Endodermal cell (in vitro differentiated cells): ENCODE data around the gene ZBTB4. TPM values are rescaled to one million over a fixed set of nuclear protein-coding genes. Genes with fewer than 3 reads are reported as not detected.
A peak's percentile ranks its signal among the peaks of the same experiment; 100 is the strongest.

Experiments used
- DNase-seq: peaks from one replicate; pipeline ENCODE4 v3.0.0-alpha.2; 2017
- H3K27ac ChIP-seq: 2 replicates; pipeline ENCODE4 v1.5.1; 2013; ENCODE audit warnings: mild to moderate bottlenecking, low read depth, low read length, moderate library complexity
- H3K27me3 ChIP-seq: 2 replicates; pipeline ENCODE4 v1.6.1; 2013; ENCODE audit warnings: mild to moderate bottlenecking, low read length, moderate library complexity; ENCODE audit not compliant: insufficient read depth, control insufficient read depth, poor library complexity, severe bottlenecking
- H3K36me3 ChIP-seq: 2 replicates; pipeline ENCODE4 v1.7.0; 2013; ENCODE audit warnings: mild to moderate bottlenecking, low read length, moderate library complexity; ENCODE audit not compliant: control insufficient read depth, insufficient read depth
- H3K4me1 ChIP-seq: one replicate; pipeline ENCODE4 v1.7.0; 2013; ENCODE audit warnings: low read length; ENCODE audit not compliant: control insufficient read depth, insufficient read depth
- H3K4me3 ChIP-seq: 2 replicates; pipeline ENCODE4 v1.5.1; 2013; ENCODE audit warnings: mild to moderate bottlenecking, low read length, moderate library complexity
- H3K9ac ChIP-seq: 2 replicates; pipeline ENCODE4 v1.6.1; 2013; ENCODE audit warnings: mild to moderate bottlenecking, low read length, moderate library complexity; ENCODE audit not compliant: poor library complexity, severe bottlenecking; ENCODE audit errors: extremely low read depth
- H3K9me3 ChIP-seq: 2 replicates; pipeline ENCODE4 v1.6.1; 2013; ENCODE audit warnings: mild to moderate bottlenecking, low read length, moderate library complexity; ENCODE audit not compliant: control insufficient read depth
- H3K27ac Mint-ChIP-seq: 2 replicates; pipeline ENCODE4 v1.8.0; 2020; ENCODE audit warnings: mixed read lengths
- H3K27me3 Mint-ChIP-seq: 2 replicates; pipeline ENCODE4 v1.8.0; 2021; ENCODE audit warnings: mild to moderate bottlenecking, mixed read lengths; ENCODE audit not compliant: insufficient read depth
- H3K36me3 Mint-ChIP-seq: 2 replicates; pipeline ENCODE4 v1.8.0; 2020; ENCODE audit warnings: low read depth, mixed read lengths
- H3K4me1 Mint-ChIP-seq: 2 replicates; pipeline ENCODE4 v1.8.0; 2020; ENCODE audit warnings: mixed read lengths
- H3K4me3 Mint-ChIP-seq: 2 replicates; pipeline ENCODE4 v1.8.0; 2020; ENCODE audit warnings: mild to moderate bottlenecking, moderate library complexity, mixed read lengths
- H3K9me3 Mint-ChIP-seq: 2 replicates; pipeline ENCODE4 v1.8.0; 2020; ENCODE audit warnings: mild to moderate bottlenecking, mixed read lengths
- WGBS, 2 experiments: methylation state at CpG; one replicate each; pipeline versions ENCODE4 v1.1.5 to v1.1.7; 2013; ENCODE audit warnings: missing lambda C conversion rate in 2 of 2, mixed read lengths in 1 of 2; ENCODE audit not compliant: insufficient coverage in 1 of 2, insufficient read length in 1 of 2; 5-methylcytosine and 5-hydroxymethylcytosine counted together
- total RNA-seq, 2 donors: library from RNA; stranded (reverse); fragmentation: NEBNext Ultra II Directional in 1 of 2; extraction: Animal tissue kit (Norgen Biotek cat#: 25700) in 1 of 2; gene quantifications; 2 replicates in 1 of 2; 3 replicates in 1 of 2; pipeline ENCODE4 v1.2.1, GENCODE V29; 2021
- TF ChIP-seq, protein P1 (sequence below): fragments of 200-600 bp; sonication (generic); conservative IDR thresholded peaks from 2 replicates; pipeline ENCODE4 v1.5.0; 2021; ENCODE audit warnings: antibody characterized with exemption, mild to moderate bottlenecking

ZBTB4 gene
- total RNA-seq, 2 donors from 2014 or later: 18.8 to 25.5 TPM

GRCh38 chr17:7503521-7503920 lies 24.1 kb upstream of the ZBTB4 start:
- H3K36me3 Mint-ChIP-seq: peaks cover 81% of the 10 kb centered on the region
- no peak overlapping the region for H3K4me3 Mint-ChIP-seq
- Histone ChIP-seq H3K4me1 (no peaks in the 10 kb centered on the region), H3K9me3 (no peaks in the 10 kb centered on the region), H3K27me3 (no peaks in the 10 kb centered on the region), H3K36me3 (peaks cover 87% of the 10 kb centered on the region), H3K27ac (no peak overlapping the region), H3K9ac (no peak overlapping the region), H3K4me3 (no peak overlapping the region)
- no peaks in the 10 kb centered on the region for H3K4me1 Mint-ChIP-seq
- TF ChIP-seq, protein P1, sequence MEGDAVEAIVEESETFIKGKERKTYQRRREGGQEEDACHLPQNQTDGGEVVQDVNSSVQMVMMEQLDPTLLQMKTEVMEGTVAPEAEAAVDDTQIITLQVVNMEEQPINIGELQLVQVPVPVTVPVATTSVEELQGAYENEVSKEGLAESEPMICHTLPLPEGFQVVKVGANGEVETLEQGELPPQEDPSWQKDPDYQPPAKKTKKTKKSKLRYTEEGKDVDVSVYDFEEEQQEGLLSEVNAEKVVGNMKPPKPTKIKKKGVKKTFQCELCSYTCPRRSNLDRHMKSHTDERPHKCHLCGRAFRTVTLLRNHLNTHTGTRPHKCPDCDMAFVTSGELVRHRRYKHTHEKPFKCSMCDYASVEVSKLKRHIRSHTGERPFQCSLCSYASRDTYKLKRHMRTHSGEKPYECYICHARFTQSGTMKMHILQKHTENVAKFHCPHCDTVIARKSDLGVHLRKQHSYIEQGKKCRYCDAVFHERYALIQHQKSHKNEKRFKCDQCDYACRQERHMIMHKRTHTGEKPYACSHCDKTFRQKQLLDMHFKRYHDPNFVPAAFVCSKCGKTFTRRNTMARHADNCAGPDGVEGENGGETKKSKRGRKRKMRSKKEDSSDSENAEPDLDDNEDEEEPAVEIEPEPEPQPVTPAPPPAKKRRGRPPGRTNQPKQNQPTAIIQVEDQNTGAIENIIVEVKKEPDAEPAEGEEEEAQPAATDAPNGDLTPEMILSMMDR: no peak
- no peak overlapping the region for H3K27ac Mint-ChIP-seq
- DNase-seq: no peak
- WGBS, 2 experiments: 96% methylated on average over 8 of the region's 8 CpGs
- no peaks in the 10 kb centered on the region for H3K27me3 Mint-ChIP-seq
- no peaks in the 10 kb centered on the region for H3K9me3 Mint-ChIP-seq

GRCh38 chr17:7502987-7503386 lies 23.6 kb upstream of the ZBTB4 start:
- Mint-ChIP-seq H3K4me3 (no peak overlapping the region), H3K27me3 (no peaks in the 10 kb centered on the region), H3K36me3 (peaks cover 80% of the 10 kb centered on the region), H3K27ac (no peak overlapping the region), H3K9me3 (no peaks in the 10 kb centered on the region), H3K4me1 (no peaks in the 10 kb centered on the region)
- Histone ChIP-seq H3K36me3 (peaks cover 87% of the 10 kb centered on the region), H3K4me1 (no peaks in the 10 kb centered on the region), H3K27ac (no peak overlapping the region), H3K9ac (no peak overlapping the region), H3K9me3 (no peaks in the 10 kb centered on the region), H3K4me3 (no peak overlapping the region), H3K27me3 (no peaks in the 10 kb centered on the region)
- TF ChIP-seq, protein P1: peak; percentile 66
- peak; percentile 84 for DNase-seq
- WGBS, 2 experiments: 89 to 95% methylated on average over 10 to 14 of the region's 14 CpGs

GRCh38 chr17:7502171-7502847 lies 22.9 kb upstream of the ZBTB4 start:
- H3K9ac ChIP-seq: no peak overlapping the region
- Mint-ChIP-seq H3K36me3 (peaks cover 82% of the 10 kb centered on the region), H3K27me3 (no peaks in the 10 kb centered on the region), H3K4me3 (no peak overlapping the region), H3K9me3 (no peaks in the 10 kb centered on the region), H3K4me1 (no peaks in the 10 kb centered on the region), H3K27ac (no peak overlapping the region)
- no peaks in the 10 kb centered on the region for H3K4me1 ChIP-seq
- H3K9me3 ChIP-seq: no peaks in the 10 kb centered on the region
- TF ChIP-seq, protein P1: no peak
- 91 to 93% methylated on average over 14 to 20 of the region's 20 CpGs for WGBS, 2 experiments
- H3K4me3 ChIP-seq: no peak overlapping the region
- H3K36me3 ChIP-seq: peaks cover 89% of the 10 kb centered on the region
- H3K27ac ChIP-seq: no peak overlapping the region
- H3K27me3 ChIP-seq: no peaks in the 10 kb centered on the region
- no peak for DNase-seq
